Measurements from ENCODE around the gene AXL.

DNA sequence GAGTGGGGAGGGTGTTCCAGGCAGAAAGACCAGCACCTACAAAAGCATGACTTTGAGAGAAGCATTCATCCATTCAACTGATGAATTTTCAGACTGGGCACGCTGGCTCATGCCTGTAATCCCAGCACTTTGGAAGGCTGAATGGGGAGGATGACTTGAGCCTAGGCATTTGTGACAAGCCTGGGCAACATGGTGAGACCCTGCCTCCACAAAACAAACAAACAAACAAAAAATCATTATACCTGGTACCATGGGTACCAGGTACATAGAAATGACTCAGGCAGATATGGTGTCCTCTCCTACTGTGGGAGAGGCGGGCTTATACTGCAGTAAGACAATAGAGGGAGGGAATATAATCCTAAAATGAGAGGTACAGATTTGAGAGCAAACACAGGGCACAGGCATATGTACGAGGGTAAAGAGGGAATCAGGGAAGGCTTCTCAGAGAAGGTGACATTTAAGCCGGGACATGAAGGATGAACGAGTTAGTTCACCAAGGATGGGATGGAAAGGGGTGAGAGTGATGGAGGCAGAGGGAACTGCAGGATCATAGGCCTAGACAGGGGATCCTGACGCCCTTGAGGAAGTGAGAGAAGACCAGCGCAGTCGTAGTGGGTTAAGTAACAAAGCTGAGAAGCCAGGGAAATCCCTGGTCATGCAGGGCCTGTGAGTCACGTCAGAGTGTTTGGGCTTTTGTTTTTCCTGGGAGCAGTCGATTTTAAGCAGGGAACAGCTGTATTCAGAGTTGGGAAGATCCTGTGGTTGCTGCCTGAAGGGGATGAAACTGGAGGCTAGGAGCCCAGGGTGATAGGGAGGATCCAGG lies 23.1 kb upstream of the AXL start:
- TF ChIP-seq, protein P1, sequence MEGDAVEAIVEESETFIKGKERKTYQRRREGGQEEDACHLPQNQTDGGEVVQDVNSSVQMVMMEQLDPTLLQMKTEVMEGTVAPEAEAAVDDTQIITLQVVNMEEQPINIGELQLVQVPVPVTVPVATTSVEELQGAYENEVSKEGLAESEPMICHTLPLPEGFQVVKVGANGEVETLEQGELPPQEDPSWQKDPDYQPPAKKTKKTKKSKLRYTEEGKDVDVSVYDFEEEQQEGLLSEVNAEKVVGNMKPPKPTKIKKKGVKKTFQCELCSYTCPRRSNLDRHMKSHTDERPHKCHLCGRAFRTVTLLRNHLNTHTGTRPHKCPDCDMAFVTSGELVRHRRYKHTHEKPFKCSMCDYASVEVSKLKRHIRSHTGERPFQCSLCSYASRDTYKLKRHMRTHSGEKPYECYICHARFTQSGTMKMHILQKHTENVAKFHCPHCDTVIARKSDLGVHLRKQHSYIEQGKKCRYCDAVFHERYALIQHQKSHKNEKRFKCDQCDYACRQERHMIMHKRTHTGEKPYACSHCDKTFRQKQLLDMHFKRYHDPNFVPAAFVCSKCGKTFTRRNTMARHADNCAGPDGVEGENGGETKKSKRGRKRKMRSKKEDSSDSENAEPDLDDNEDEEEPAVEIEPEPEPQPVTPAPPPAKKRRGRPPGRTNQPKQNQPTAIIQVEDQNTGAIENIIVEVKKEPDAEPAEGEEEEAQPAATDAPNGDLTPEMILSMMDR (conservative IDR thresholded peaks at IDR 0.05; ENCODE audit: low read length), result no peak
- no peak for TF ChIP-seq EZH2phosphoT487 (IDR thresholded peaks at IDR 0.05; ENCODE audit: borderline replicate concordance)

Data from Loucy (cell line).